Activated T-cell treated with anti-CD3 and anti-CD28 coated beads, Interleukin-2, amount 50 U/mL, for 24 hours (primary cell): ENCODE measurements around the gene WAC.
"Not testable (repeated sequence)": the region's sequence is repeated elsewhere in the genome, so short reads cannot be mapped to it uniquely, and the experiment has no call there.

Source experiments
- DNase-seq: peaks from one replicate; pipeline ENCODE4 v3.0.0-alpha.2; 2020
- H3K27ac Mint-ChIP-seq: 2 replicates; pipeline ENCODE4 v1.8.0; 2020; ENCODE audit warnings: mild to moderate bottlenecking, mixed read lengths
- H3K27me3 Mint-ChIP-seq: 2 replicates; pipeline ENCODE4 v1.8.0; 2020; ENCODE audit warnings: mixed read lengths
- H3K36me3 Mint-ChIP-seq: 2 replicates; pipeline ENCODE4 v1.8.0; 2020; ENCODE audit warnings: low read depth, mixed read lengths
- H3K4me1 Mint-ChIP-seq: 2 replicates; pipeline ENCODE4 v1.8.0; 2020; ENCODE audit warnings: low read depth, mixed read lengths
- H3K4me3 Mint-ChIP-seq: 2 replicates; pipeline ENCODE4 v1.8.0; 2020; ENCODE audit warnings: mild to moderate bottlenecking, moderate library complexity, mixed read lengths
- H3K9me3 Mint-ChIP-seq: 2 replicates; pipeline ENCODE4 v1.8.0; 2020; ENCODE audit warnings: mixed read lengths

The WAC gene

GRCh38 chr10:28628184-28628893 lies 95.4 kb downstream of the WAC start:
- Mint-ChIP-seq H3K27ac (no peak overlapping the region), H3K9me3 (no peaks in the 10 kb centered on the region), H3K4me1 (peaks cover 6% of the 10 kb centered on the region), H3K4me3 (no peak overlapping the region), H3K36me3 (peaks cover under 1% of the 10 kb centered on the region), H3K27me3 (peaks cover 26% of the 10 kb centered on the region)
- DNase-seq: peak; percentile 74

DNA sequence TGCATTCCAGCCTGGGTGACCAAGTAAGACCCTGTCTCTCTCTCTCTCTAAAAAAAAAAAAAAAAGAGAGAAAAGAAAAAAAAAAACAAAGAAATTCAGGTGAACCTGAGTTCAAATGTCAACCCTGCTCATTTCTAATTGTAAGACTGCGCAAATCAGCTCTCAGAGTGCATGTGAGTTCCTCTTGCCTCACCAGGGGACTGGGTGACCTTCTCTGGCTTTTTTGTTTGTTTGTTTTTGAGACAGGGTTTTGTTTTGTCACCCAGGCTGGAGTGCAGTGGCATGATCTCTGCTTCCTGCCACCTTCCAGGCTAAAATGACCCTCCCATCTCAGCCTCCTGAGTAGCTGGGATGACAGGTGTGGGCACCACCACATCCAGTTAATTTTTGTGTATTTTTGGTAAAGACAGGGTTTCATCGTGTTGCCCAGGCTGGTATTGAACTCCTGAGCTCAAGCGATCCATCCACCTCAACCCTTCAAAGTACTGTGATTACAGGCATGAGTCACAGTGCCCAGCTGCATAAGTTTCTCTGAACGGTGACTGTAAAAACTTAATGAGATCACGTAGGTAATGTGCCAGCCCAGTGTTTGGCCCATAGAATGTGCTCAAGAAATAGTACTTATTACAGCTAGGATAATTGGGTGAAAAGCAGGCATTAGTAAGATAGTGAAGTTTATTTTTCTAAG lies 99.1 kb downstream of the WAC start:
- Mint-ChIP-seq H3K4me1 (peaks cover 6% of the 10 kb centered on the region), H3K27ac (no peak overlapping the region), H3K36me3 (no peaks in the 10 kb centered on the region), H3K27me3 (peaks cover 37% of the 10 kb centered on the region), H3K4me3 (no peak overlapping the region), H3K9me3 (no peaks in the 10 kb centered on the region)
- DNase-seq: no peak

DNA sequence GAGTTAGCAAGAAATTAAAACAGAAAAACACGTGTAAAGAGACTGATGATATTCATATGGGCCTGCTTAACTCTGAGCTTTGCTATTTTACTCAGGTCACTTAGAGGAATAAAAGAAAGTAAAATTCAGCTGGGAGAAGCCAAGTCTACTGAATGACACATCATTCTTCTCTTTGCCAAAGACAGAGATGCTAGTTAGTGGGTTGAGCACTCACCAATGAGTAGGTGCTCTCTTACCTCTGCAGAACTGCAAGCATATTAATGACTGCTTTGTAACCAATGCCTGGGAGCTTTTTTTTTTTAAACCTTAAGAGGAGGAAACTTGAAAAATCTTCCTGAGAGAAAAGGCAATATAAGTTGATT lies 99.6 kb downstream of the WAC start:
- no peaks in the 10 kb centered on the region for H3K9me3 Mint-ChIP-seq
- no peak for DNase-seq
- peaks cover 37% of the 10 kb centered on the region for H3K27me3 Mint-ChIP-seq
- H3K4me1 Mint-ChIP-seq: peaks cover 6% of the 10 kb centered on the region
- H3K27ac Mint-ChIP-seq: no peak overlapping the region
- H3K36me3 Mint-ChIP-seq: no peaks in the 10 kb centered on the region
- H3K4me3 Mint-ChIP-seq: no peak overlapping the region

GRCh38 chr10:28633750-28634149 lies 100.8 kb downstream of the WAC start:
- Mint-ChIP-seq H3K27ac (no peak overlapping the region), H3K4me3 (no peak overlapping the region), H3K27me3 (peaks cover 31% of the 10 kb centered on the region), H3K4me1 (no peaks in the 10 kb centered on the region), H3K9me3 (peaks cover 2% of the 10 kb centered on the region), H3K36me3 (no peaks in the 10 kb centered on the region)
- DNase-seq: no peak

GRCh38 chr10:28637346-28637745 lies 104.4 kb downstream of the WAC start:
- H3K36me3 Mint-ChIP-seq: no peaks in the 10 kb centered on the region
- H3K9me3 Mint-ChIP-seq: peaks cover 6% of the 10 kb centered on the region
- no peaks in the 10 kb centered on the region for H3K4me1 Mint-ChIP-seq
- DNase-seq: no peak
- no peak overlapping the region for H3K4me3 Mint-ChIP-seq
- peaks cover 12% of the 10 kb centered on the region for H3K27me3 Mint-ChIP-seq
- H3K27ac Mint-ChIP-seq: no peak overlapping the region

- Mint-ChIP-seq H3K4me3 (no peak overlapping the region), H3K4me1 (no peaks in the 10 kb centered on the region), H3K9me3 (peaks cover 6% of the 10 kb centered on the region), H3K27ac (no peak overlapping the region), H3K36me3 (no peaks in the 10 kb centered on the region), H3K27me3 (peaks cover 11% of the 10 kb centered on the region)
- no peak for DNase-seq
Observed at GRCh38 chr10:28638392-28638791, 105.5 kb downstream of the WAC start.

DNA sequence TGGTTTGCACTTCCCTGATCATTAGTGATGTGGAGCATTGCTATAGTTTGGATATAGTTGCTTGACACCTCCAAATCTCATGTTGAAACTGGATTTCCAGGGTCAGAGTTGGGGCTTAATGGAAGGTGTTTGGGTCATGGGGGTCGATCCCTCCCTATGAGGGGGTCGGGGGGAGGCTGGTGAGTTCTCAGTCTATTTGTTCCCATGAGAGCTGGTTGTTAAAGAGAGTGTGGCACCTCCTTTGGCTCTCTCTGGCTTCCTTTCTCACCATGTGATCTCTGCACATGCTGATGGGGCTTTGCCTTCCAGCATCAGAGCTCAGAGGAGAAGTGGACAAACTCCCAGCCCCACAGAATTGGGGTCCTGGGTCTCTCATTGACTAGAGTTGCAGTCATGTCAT lies 107.6 kb downstream of the WAC start:
- H3K36me3 Mint-ChIP-seq: no peaks in the 10 kb centered on the region

GRCh38 chr10:28644647-28645046 lies 111.7 kb downstream of the WAC start:
- Mint-ChIP-seq H3K9me3 (peaks cover 3% of the 10 kb centered on the region), H3K36me3 (no peaks in the 10 kb centered on the region), H3K27ac (no peak overlapping the region), H3K4me3 (no peak overlapping the region), H3K27me3 (peaks cover 2% of the 10 kb centered on the region), H3K4me1 (no peaks in the 10 kb centered on the region)
- DNase-seq: no peak

More for the DNA sequence above, 107.6 kb downstream of the WAC start:
- no peak for DNase-seq
- Mint-ChIP-seq H3K4me1 (no peaks in the 10 kb centered on the region), H3K4me3 (no peak overlapping the region), H3K9me3 (peaks cover 6% of the 10 kb centered on the region), H3K27me3 (peaks cover 6% of the 10 kb centered on the region), H3K27ac (no peak overlapping the region)

DNA sequence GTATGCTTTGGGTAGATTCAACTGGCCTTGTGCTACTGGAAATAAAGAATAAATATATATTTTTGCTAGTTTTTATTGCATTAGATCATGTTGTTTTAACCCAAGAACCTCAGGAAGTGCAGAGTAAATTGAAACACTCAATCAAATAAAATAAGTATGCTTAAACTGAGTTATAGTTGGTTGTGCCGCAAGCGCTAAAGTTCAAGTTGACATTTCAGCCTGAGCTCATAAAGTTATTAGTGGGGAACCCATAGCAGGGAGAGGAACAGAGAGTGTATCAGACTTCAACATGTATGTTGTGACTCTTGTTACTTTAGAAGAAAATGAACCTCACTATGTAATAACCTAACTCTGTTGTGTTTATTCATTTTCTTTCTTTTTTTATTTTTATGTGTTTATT lies 119.2 kb downstream of the WAC start:
- no peak overlapping the region for H3K27ac Mint-ChIP-seq
- H3K36me3 Mint-ChIP-seq: no peaks in the 10 kb centered on the region
- DNase-seq: no peak
- no peak overlapping the region for H3K4me3 Mint-ChIP-seq
- no peaks in the 10 kb centered on the region for H3K4me1 Mint-ChIP-seq
- H3K9me3 Mint-ChIP-seq: peaks cover 2% of the 10 kb centered on the region
- H3K27me3 Mint-ChIP-seq: peaks cover 13% of the 10 kb centered on the region

GRCh38 chr10:28652703-28653102 lies 119.8 kb downstream of the WAC start:
- no peak for DNase-seq
- Mint-ChIP-seq H3K4me1 (no peaks in the 10 kb centered on the region), H3K9me3 (peaks cover 2% of the 10 kb centered on the region), H3K36me3 (no peaks in the 10 kb centered on the region), H3K4me3 (no peak overlapping the region), H3K27me3 (peaks cover 14% of the 10 kb centered on the region), H3K27ac (no peak overlapping the region)

GRCh38 chr10:28658824-28659223 lies 125.9 kb downstream of the WAC start:
- H3K27me3 Mint-ChIP-seq: peaks cover 39% of the 10 kb centered on the region
- H3K36me3 Mint-ChIP-seq, H3K4me1 Mint-ChIP-seq, H3K4me3 Mint-ChIP-seq, H3K27ac Mint-ChIP-seq, H3K9me3 Mint-ChIP-seq, DNase-seq: not testable (repeated sequence)

DNA sequence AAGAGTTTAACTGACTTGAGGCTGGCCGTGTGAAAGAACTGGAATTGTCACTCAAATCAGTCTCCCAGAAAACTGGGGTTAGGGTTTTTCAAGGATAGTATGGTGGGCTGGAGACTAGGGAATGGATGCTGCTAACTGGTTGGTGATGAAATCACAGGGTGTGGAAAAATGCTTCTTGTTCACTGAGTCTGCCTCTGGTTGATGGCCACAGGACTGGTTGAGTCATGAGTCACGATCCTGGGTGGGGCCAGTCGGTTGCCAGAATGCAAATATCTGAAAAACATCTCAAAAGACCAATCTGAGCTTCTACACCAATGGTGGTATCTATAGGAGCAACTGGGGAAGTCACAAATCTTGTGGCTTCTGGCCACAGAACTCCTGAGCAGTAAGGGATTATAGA lies 128.1 kb downstream of the WAC start:
- DNase-seq: no peak
- no peaks in the 10 kb centered on the region for H3K9me3 Mint-ChIP-seq
- no peak overlapping the region for H3K4me3 Mint-ChIP-seq
- H3K4me1 Mint-ChIP-seq: peaks cover 4% of the 10 kb centered on the region
- H3K27me3 Mint-ChIP-seq: peaks cover 54% of the 10 kb centered on the region
- H3K27ac Mint-ChIP-seq: no peak overlapping the region
- H3K36me3 Mint-ChIP-seq: no peaks in the 10 kb centered on the region

GRCh38 chr10:28663576-28664368 lies 130.9 kb downstream of the WAC start:
- H3K4me3 Mint-ChIP-seq: no peak overlapping the region

GRCh38 chr10:28664369-28664740 lies 131.4 kb downstream of the WAC start:
- Mint-ChIP-seq H3K27ac (no peak overlapping the region), H3K27me3 (peaks cover 76% of the 10 kb centered on the region), H3K9me3 (no peaks in the 10 kb centered on the region), H3K36me3 (no peaks in the 10 kb centered on the region), H3K4me3 (no peak overlapping the region), H3K4me1 (peaks cover 17% of the 10 kb centered on the region)
- DNase-seq: no peak

More at GRCh38 chr10:28663576-28664368, 130.9 kb downstream of the WAC start:
- H3K36me3 Mint-ChIP-seq: no peaks in the 10 kb centered on the region
- peaks cover 70% of the 10 kb centered on the region for H3K27me3 Mint-ChIP-seq
- DNase-seq: peak; percentile 70
- H3K27ac Mint-ChIP-seq: no peak overlapping the region
- peaks cover 12% of the 10 kb centered on the region for H3K4me1 Mint-ChIP-seq
- no peaks in the 10 kb centered on the region for H3K9me3 Mint-ChIP-seq
